A673 (cell line): Measurements from ENCODE around the gene FRMD4A. TPM values are rescaled to one million over a fixed set of nuclear protein-coding genes. Genes with fewer than 3 reads are reported as not detected.

ENCODE experiments used
- BruUV-seq: library from RNA; stranded (reverse); fragments of 400-500 nt; replicated peaks from 2 replicates; lab custom pipeline; 2021; lab: Mats Ljungman, UMichigan
- CTCF ChIA-PET: fragments of 300-600 bp; sonication (Branson Sonifier 250); formaldehyde crosslinking; loops from one replicate; lab custom pipeline; 2022; ENCODE audit warnings: antibody characterized with exemption; lab: Charles Lee
- POLR2A ChIA-PET: fragments of 300-600 bp; sonication (Branson Sonifier 250); formaldehyde crosslinking; loops from one replicate; lab custom pipeline; 2022; ENCODE audit warnings: antibody characterized with exemption; ENCODE audit not compliant: low non-redundant PET; lab: Charles Lee
- DNase-seq: peaks from one replicate; pipeline ENCODE4 v3.0.0-alpha.2; 2015; ENCODE audit warnings: low spot score
- H3K27ac ChIP-seq: fragments of 200-600 bp; sonication (generic); 2 replicates; pipeline ENCODE4 v1.5.1; 2016; ENCODE audit warnings: mixed run types, low read depth, mild to moderate bottlenecking, mixed read lengths, antibody characterized with exemption, low read length; ENCODE audit not compliant: poor library complexity, severe bottlenecking
- H3K27me3 ChIP-seq: fragments of 200-600 bp; sonication (generic); replicated peaks from 2 replicates; pipeline ENCODE4 v1.6.1; 2017; ENCODE audit warnings: mixed run types, low read depth, mild to moderate bottlenecking, mixed read lengths, antibody characterized with exemption, low read length; ENCODE audit not compliant: insufficient read depth, poor library complexity
- H3K36me3 ChIP-seq: fragments of 200-600 bp; sonication (generic); 2 replicates; pipeline ENCODE4 v1.6.1; 2016; ENCODE audit warnings: mixed run types, mild to moderate bottlenecking, mixed read lengths, antibody characterized with exemption, low read length; ENCODE audit not compliant: insufficient read depth, poor library complexity, severe bottlenecking
- H3K4me1 ChIP-seq: fragments of 200-600 bp; sonication (generic); 2 replicates; pipeline ENCODE4 v1.6.1; 2017; ENCODE audit warnings: mixed run types, mild to moderate bottlenecking, mixed read lengths, antibody characterized with exemption, low read length; ENCODE audit not compliant: insufficient read depth, poor library complexity, severe bottlenecking
- H3K4me3 ChIP-seq: fragments of 200-600 bp; sonication (generic); 2 replicates; pipeline ENCODE4 v1.5.1; 2016; ENCODE audit warnings: low read depth, mixed run types, mild to moderate bottlenecking, mixed read lengths, low read length; ENCODE audit not compliant: poor library complexity, severe bottlenecking
- H3K9me3 ChIP-seq: fragments of 200-600 bp; sonication (generic); 2 replicates; pipeline ENCODE4 v1.6.1; 2016; ENCODE audit warnings: mixed run types, low read depth, mild to moderate bottlenecking, mixed read lengths, antibody characterized with exemption, low read length; ENCODE audit not compliant: poor library complexity, severe bottlenecking
- EZH2 ChIP-seq: fragments of 200-600 bp; sonication (generic); IDR thresholded peaks from 2 replicates; pipeline ENCODE4 v1.6.1; 2017; ENCODE audit warnings: borderline replicate concordance, low read depth, mild to moderate bottlenecking, mixed read lengths, antibody characterized with exemption, low read length; ENCODE audit not compliant: poor library complexity, severe bottlenecking
- intact Hi-C: fragments of 100-400 bp; cut with micrococcal nuclease; formaldehyde crosslinking; loops from one replicate; pipeline ENCODE4 v1.10.0; 2022; ENCODE audit not compliant: unreplicated experiment
- total RNA-seq: library from RNA; stranded (reverse); gene quantifications from 2 replicates; pipeline ENCODE4 v1.2.3, GENCODE V29; 2021
- TF ChIP-seq, protein P1 (sequence below): fragments of 300-800, 200-600 bp; sonication (generic); conservative IDR thresholded peaks from 2 replicates; pipeline ENCODE4 v1.5.1; 2017; ENCODE audit warnings: low read depth, mild to moderate bottlenecking, antibody characterized with exemption, low read length, moderate library complexity, mixed read lengths

Gene FRMD4A
- total RNA-seq, 1 experiment from 2014 or later, result 26.3 TPM

GRCh38 chr10:14056610-14057332, 274.0 kb downstream of the FRMD4A start:
- Histone ChIP-seq H3K4me1 (no peaks in the 10 kb centered on the region), H3K27me3 (peaks cover 12% of the 10 kb centered on the region), H3K27ac (no peak overlapping the region), H3K4me3 (no peak overlapping the region), H3K36me3 (no peaks in the 10 kb centered on the region), H3K9me3 (no peaks in the 10 kb centered on the region)
- TF ChIP-seq, protein P1, sequence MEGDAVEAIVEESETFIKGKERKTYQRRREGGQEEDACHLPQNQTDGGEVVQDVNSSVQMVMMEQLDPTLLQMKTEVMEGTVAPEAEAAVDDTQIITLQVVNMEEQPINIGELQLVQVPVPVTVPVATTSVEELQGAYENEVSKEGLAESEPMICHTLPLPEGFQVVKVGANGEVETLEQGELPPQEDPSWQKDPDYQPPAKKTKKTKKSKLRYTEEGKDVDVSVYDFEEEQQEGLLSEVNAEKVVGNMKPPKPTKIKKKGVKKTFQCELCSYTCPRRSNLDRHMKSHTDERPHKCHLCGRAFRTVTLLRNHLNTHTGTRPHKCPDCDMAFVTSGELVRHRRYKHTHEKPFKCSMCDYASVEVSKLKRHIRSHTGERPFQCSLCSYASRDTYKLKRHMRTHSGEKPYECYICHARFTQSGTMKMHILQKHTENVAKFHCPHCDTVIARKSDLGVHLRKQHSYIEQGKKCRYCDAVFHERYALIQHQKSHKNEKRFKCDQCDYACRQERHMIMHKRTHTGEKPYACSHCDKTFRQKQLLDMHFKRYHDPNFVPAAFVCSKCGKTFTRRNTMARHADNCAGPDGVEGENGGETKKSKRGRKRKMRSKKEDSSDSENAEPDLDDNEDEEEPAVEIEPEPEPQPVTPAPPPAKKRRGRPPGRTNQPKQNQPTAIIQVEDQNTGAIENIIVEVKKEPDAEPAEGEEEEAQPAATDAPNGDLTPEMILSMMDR, result no peak
- TF ChIP-seq EZH2, result no peak
- no peak for DNase-seq
- no TSS peak for BruUV-seq
- intact Hi-C loops, result no loop called here
- ChIA-PET POLR2A (no interaction called here), CTCF (no interaction called here)

GRCh38 chr10:14052931-14053330, 277.8 kb downstream of the FRMD4A start:
- TF ChIP-seq, protein P1, result no peak
- no peak for TF ChIP-seq EZH2
- CTCF ChIA-PET, result no interaction called here

GRCh38 chr10:14050598-14050997, 280.1 kb downstream of the FRMD4A start:
- no peaks in the 10 kb centered on the region for H3K9me3 ChIP-seq
- H3K4me3 ChIP-seq, result no peak overlapping the region
- H3K27me3 ChIP-seq, result no peaks in the 10 kb centered on the region
- ChIA-PET POLR2A (no interaction called here), CTCF (no interaction called here)
- TF ChIP-seq EZH2, result no peak
- TF ChIP-seq, protein P1, result no peak
- no peaks in the 10 kb centered on the region for H3K36me3 ChIP-seq
- no peak overlapping the region for H3K27ac ChIP-seq
- DNase-seq, result no peak
- no TSS peak for BruUV-seq
- H3K4me1 ChIP-seq, result no peaks in the 10 kb centered on the region
- intact Hi-C loops, result no loop called here

More at GRCh38 chr10:14052931-14053330, 277.8 kb downstream of the FRMD4A start:
- Histone ChIP-seq H3K36me3 (no peaks in the 10 kb centered on the region), H3K27ac (no peak overlapping the region), H3K4me1 (no peaks in the 10 kb centered on the region), H3K9me3 (no peaks in the 10 kb centered on the region), H3K4me3 (no peak overlapping the region), H3K27me3 (no peaks in the 10 kb centered on the region)
- POLR2A ChIA-PET, result no interaction called here
- intact Hi-C loops, result no loop called here
- no peak for DNase-seq
- BruUV-seq, result no TSS peak
